ENCODE measurements around the gene MCUB.

The MCUB gene

DNA sequence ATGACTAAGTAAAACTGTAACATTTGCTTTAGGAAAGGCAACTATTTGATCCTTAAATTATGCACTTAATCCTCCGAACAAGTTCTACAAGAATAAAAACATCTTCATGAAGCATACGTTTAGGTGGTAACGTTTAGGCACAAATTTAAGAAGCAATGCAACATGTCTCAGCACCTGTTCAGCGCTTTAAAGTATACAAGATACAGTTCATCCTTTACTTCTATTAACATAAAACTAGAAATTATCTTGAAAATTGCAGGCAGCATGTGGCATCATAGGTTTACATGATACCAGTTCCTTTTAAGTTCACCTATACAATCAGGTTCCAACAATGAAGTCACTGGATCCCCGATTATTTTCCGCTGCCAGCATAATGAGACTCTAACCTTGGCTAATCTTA is 168.3 kb downstream of the MCUB start:
- DNase-seq: no peak

DNA sequence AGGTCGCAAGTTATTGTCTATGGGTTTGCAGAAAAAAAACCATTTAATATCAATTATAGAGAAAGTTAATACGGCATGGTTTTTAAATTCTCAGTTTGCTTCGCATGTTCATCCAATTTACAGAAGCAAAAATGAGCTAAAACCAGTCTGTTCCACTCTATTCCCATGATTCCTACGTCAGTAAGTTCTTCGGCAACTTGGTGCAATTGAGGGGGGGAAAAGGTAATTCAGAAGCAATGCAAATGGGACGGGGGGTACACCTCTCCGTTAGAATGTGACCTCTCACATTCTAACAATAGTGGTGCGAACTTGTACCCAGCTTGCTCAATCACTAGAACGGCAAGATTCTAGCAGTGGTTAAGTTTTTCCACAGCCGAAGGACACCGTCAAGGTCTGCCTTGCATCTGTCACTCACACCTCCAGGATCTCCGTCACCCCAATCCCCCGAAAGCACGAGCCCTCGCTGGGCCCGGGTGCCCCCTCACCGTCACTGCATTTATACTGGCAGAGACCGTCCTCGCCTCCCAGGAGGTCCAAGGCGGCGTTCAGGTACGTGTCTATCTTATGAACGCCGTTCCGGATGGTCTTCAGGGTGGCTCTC is 169.2 kb downstream of the MCUB start:
- DNase-seq: peak in 12 of 56 donors; percentile 4 to 61 (median 30)

- DNase-seq: peak in 55 of 56 donors; percentile 5 to 86 (median 61)
Measured at GRCh38 chr4:109729718-109730618, 169.9 kb downstream of the MCUB start, which contains the start of gene PLA2G12A. PLA2G12A (minus strand) TSS chr4:109730070; CDS start chr4:109729809, 261 bp downstream.

GRCh38 chr4:109730619-109731545 is 170.8 kb downstream of the MCUB start:
- no peak for DNase-seq

- DNase-seq: no peak
Measured at GRCh38 chr4:109733728-109734127, 173.7 kb downstream of the MCUB start.

DNA sequence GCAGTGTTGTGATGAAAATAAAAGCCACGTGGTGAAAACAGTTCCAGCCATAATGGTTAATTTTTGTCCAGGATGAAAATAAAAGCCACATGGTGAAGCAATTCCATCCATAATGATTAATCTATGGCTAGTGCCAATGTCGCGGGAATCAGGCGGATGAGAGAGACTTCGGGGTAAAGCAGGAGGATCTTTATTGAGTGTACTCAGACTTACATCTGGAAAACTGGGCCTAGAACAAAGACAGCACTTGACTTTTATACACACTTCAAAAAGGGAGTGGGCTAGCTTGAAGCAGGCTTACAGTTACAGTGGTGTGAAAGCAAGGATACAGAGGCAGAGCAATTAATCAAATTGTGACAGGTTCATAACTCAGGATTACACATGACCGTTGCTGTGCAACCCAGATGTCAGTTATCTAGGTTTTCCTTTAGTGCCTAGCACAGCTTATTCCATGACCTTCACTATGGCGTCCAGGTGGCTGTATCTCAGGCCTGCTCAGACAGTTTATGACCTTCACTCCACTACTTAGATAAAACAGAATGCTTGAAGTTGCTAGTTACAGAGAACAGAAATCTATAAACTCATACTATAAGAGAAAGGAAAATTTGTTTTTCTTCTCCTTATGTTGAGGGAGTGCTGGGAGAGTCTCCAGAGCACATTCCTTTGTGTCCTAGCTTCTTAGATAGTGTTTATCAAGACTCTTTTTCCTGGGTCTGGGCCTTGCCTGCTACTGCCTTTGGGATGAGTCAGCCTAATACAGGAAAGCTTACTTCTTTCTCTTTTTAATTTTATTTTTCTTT is 175.7 kb downstream of the MCUB start:
- DNase-seq: no peak

Data from nucleus accumbens (tissue), 56 donors.